Prostate gland (tissue), 2 donors: Measurements from ENCODE around the gene GGTLC3. TPM values are rescaled to one million over a fixed set of nuclear protein-coding genes. Genes with fewer than 3 reads are reported as not detected.
"Not testable (repeated sequence)": the region's sequence is repeated elsewhere in the genome, so short reads cannot be mapped to it uniquely, and the experiment has no call there.

Source experiments
- DNase-seq: peaks from one replicate; pipeline ENCODE4 v3.0.0-alpha.2; 2019; ENCODE audit warnings: low spot score
- H3K27ac ChIP-seq, 2 donors: fragments of 200-600 bp; sonication (generic); 2 replicates each; pipeline ENCODE4 v1.5.1; 2017 to 2019
- H3K27me3 ChIP-seq: fragments of 200-600 bp; sonication (generic); replicated peaks from 2 replicates; pipeline ENCODE4 v1.5.1; 2019; ENCODE audit not compliant: insufficient read depth
- H3K36me3 ChIP-seq, 2 donors: fragments of 200-600 bp; sonication (generic); 1 replicate in 1 of 2; 2 replicates in 1 of 2; pipeline versions ENCODE4 v1.5.1 to v1.8.1; 2017 to 2019
- H3K4me1 ChIP-seq: fragments of 200-600 bp; sonication (generic); replicated peaks from 2 replicates; pipeline ENCODE4 v1.5.1; 2019
- H3K4me3 ChIP-seq, 2 donors: fragments of 200-600 bp; sonication (generic); 2 replicates each; pipeline ENCODE4 v1.5.1; 2017 to 2019
- H3K9me3 ChIP-seq: fragments of 200-600 bp; sonication (generic); 2 replicates; pipeline ENCODE4 v1.5.1; 2017
- WGBS: methylation state at CpG from one replicate; pipeline ENCODE4 v1.1.5; 2018; 5-methylcytosine and 5-hydroxymethylcytosine counted together
- intact Hi-C: fragments of 100-400 bp; cut with DNase I; formaldehyde crosslinking; loops from one replicate; pipeline ENCODE4 v1.14.2; 2022
- total RNA-seq, 2 donors: library from RNA; depleted of rRNA; stranded (reverse); fragments of >200 nt; gene quantifications; one replicate each; pipeline ENCODE4 v1.1.0, GENCODE V29; 2016

GGTLC3 gene
- total RNA-seq, 2 donors from 2014 or later: 2.3 TPM; not detected in 1

GRCh38 chr22:18534315-18534714 lies 16.4 kb upstream of the GGTLC3 start:
- 82% methylated on average over 4 of the region's 12 CpGs for WGBS
- intact Hi-C loops, DNase-seq: not testable (repeated sequence)

GRCh38 chr22:18533633-18534032 lies 15.7 kb upstream of the GGTLC3 start:
- H3K27me3 ChIP-seq, H3K36me3 ChIP-seq, H3K9me3 ChIP-seq, H3K27ac ChIP-seq, DNase-seq, intact Hi-C loops, H3K4me3 ChIP-seq, H3K4me1 ChIP-seq: not testable (repeated sequence)
- WGBS: no CpG with 5 or more reads among the region's 11 CpGs

More at GRCh38 chr22:18534315-18534714, 16.4 kb upstream of the GGTLC3 start:
- H3K4me1 ChIP-seq, H3K27me3 ChIP-seq, H3K4me3 ChIP-seq, H3K36me3 ChIP-seq, H3K27ac ChIP-seq, H3K9me3 ChIP-seq: not testable (repeated sequence)

GRCh38 chr22:18529416-18530145 lies 11.6 kb upstream of the GGTLC3 start:
- H3K4me3 ChIP-seq, DNase-seq, H3K27me3 ChIP-seq, intact Hi-C loops, H3K36me3 ChIP-seq, H3K27ac ChIP-seq, H3K9me3 ChIP-seq, H3K4me1 ChIP-seq: not testable (repeated sequence)
- no CpG with 5 or more reads among the region's 57 CpGs for WGBS

DNA sequence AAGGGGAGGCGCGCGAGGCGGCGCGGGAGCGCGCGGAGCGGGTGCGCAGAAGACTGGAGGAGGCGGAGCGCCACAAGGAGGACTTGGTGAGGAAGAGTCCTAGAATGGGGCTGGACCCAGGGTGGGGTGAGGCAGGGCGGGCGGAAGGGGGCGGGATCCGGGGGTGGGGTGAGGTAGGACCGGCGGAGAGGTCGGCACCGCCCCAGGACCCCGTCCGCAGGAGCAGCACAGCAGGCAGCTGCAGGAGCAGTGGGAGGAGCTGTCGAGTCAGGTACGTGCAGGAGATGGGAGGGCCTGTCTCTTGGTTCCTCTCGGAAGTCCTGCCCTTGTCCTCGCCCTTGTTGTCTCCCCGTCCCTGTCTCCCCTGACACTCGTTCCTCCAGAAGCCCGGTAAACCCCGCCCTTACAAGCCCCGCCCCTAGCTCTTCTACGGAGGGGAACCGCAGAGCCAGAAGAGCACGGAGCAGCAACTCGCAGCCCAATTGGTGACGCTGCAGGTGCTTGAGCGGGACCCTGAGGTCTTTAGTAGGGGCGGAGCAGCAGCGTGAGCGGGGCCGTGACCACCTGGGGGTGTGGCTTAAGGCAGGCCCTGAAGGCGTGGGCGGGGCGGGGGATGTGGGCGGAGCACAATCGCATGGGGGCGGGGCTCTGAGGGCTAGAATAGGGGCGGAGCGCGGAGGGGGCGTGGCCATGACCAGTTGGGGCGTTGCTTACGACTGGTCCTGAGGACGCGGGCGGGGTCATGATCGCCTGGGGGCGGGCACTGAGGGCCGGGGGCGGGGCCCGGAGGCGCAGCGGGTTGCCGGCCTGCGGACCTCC lies 10.8 kb upstream of the GGTLC3 start:
- H3K4me1 ChIP-seq, H3K9me3 ChIP-seq, H3K27ac ChIP-seq, H3K27me3 ChIP-seq, H3K36me3 ChIP-seq, H3K4me3 ChIP-seq, intact Hi-C loops: not testable (repeated sequence)
- peak; percentile 60 for DNase-seq
- WGBS: no CpG with 5 or more reads among the region's 66 CpGs

DNA sequence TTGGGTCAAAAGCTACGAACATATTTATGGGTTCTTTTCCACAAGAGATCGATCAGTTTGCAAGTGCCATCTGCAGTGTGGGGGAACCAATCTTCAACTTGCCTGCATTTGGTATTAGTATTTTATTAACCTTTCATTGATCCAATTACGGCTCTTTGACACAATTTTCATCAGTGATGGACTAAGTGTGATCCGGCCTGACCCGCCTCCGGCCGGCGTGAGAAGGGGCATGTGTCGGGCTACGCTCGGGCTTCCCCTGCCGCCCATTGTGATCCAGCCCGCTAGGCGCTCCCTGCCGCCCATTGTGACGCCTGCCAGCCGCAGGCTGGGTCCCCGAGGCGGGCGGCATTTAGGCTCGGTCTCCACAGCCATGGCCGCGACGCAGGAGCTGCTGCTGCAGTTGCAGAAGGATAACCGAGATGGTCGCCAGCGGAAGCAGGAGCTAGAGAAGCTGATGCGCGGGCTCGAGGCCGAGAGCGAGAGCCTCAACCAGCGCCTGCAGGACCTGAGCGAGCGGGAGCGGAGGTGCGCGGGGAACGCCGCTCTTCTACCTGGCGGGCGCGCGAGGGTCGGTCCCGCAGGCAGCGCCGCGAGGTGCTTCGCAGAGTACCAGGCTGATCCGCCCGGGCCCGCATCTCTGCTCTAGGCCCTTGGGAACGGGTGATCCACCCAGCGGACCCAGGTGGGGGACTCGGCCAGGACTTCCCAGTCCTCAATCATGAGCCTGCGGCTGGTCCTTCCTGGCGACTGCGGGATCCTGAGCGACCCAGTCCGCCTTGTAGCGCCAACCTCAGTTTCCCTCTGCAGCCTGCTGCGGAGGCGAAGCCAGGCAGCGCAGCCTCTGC lies 10.0 kb upstream of the GGTLC3 start, which contains the start of gene TMEM191B:
TSS of gene TMEM191B (plus strand) at position 51 of the 845 bp plus-strand sequence. CDS start at position 230, 179 bp downstream.
- DNase-seq, H3K27ac ChIP-seq, intact Hi-C loops, H3K27me3 ChIP-seq, H3K4me3 ChIP-seq, H3K9me3 ChIP-seq, H3K4me1 ChIP-seq, H3K36me3 ChIP-seq: not testable (repeated sequence)
- whole genome bisulfite sequencing: no CpG with 5 or more reads among the region's 65 CpGs

DNA sequence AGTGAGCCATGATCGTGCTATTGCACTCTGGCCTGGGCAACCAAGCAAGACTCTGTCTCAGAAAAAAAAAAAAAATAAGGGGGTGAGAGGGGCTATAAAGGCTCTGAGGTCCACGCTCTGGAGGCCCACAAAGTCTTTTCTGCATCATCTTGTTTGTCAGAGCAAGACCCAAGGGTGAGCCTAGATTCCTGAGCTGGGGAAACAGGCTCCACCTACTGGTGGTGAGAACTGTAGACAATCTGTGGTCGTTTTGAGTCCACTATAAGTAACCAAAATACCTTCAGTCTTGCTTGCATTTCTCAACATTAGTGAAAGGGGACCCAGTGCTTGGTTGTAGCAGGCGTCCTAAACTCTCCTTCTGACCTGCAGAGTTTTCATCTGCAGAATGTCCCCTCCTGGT lies 5.4 kb upstream of the GGTLC3 start:
- H3K4me1 ChIP-seq, H3K9me3 ChIP-seq, H3K27me3 ChIP-seq, intact Hi-C loops, H3K27ac ChIP-seq, DNase-seq, H3K36me3 ChIP-seq, H3K4me3 ChIP-seq: not testable (repeated sequence)
- no CpG with 5 or more reads among the region's 4 CpGs for WGBS

DNA sequence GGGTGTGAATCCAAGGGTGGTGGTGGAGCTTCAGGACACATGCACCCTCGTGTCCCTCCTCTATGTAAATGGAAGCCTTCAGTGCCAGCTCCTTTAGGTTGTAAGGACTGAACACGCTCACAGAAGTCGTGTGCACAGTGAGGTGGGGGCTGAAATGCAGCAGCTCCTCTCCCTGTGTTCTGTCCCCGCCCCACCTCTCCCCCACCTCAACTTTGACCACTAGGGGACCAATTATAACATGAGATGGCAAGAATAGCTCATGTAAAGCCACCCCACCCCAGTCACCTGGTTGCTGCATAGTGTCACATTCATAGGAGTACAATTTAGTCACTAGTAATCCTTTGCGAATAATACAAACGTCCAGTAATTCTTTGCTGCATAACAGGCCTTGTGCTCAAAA lies 4.8 kb upstream of the GGTLC3 start:
- H3K27me3 ChIP-seq, H3K27ac ChIP-seq, H3K4me3 ChIP-seq, DNase-seq, H3K36me3 ChIP-seq, H3K4me1 ChIP-seq, intact Hi-C loops, H3K9me3 ChIP-seq: not testable (repeated sequence)
- WGBS: no CpG with 5 or more reads among the region's 6 CpGs

DNA sequence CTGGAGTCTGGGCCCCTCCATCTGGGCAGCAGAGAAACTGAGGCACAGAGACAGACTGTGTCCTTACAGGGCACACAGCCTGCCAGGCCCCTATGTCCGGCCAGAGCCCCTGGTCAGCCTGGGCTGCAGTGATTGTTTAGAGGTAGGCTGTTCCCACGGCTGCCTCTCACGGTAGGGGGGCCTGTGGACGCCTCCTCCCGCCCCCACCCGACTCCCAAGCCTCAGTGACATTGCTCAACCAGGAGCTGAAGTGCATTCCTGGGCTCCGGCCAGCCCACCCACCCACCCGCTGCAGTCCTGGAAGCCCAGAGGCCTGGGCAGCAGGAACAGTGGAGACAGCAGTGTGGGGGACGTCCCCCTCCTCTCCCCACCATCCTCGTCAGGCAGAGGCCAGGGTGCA lies 4.5 kb downstream of the GGTLC3 start:
- H3K27ac ChIP-seq, H3K36me3 ChIP-seq, H3K27me3 ChIP-seq, intact Hi-C loops, H3K4me1 ChIP-seq, H3K9me3 ChIP-seq, H3K4me3 ChIP-seq, DNase-seq: not testable (repeated sequence)
- WGBS: no CpG with 5 or more reads among the region's 10 CpGs

- H3K4me1 ChIP-seq, DNase-seq, H3K27me3 ChIP-seq, H3K36me3 ChIP-seq, H3K4me3 ChIP-seq, intact Hi-C loops, H3K9me3 ChIP-seq, H3K27ac ChIP-seq: not testable (repeated sequence)
- no CpG with 5 or more reads among the region's 10 CpGs for WGBS
Measured at GRCh38 chr22:18512378-18512777, 5.6 kb downstream of the GGTLC3 start.

- H3K27me3 ChIP-seq, H3K4me3 ChIP-seq, H3K36me3 ChIP-seq, DNase-seq, H3K9me3 ChIP-seq, H3K4me1 ChIP-seq, intact Hi-C loops, H3K27ac ChIP-seq: not testable (repeated sequence)
- 89% methylated on average over 6 of the region's 6 CpGs for WGBS
Measured at GRCh38 chr22:18511327-18511726, 6.6 kb downstream of the GGTLC3 start.

DNA sequence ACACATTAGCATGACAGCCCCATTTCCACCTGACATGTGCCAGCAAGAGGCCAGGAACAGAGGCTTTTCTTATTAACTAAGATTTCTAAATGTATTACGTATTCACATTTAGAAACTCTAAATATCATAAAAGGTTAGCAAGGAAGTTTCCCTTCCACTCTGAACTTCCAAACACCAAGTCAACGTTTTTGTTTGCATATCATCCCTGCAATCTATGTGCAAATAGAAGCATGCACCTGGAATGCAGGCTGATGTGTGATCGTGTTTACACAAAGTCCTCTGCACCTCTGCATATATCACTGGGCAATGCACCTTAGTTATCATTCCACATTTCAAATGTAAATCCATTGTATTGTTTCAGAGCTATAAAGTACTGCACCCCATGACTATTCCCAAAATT lies 21.7 kb downstream of the GGTLC3 start:
- H3K9me3 ChIP-seq, H3K36me3 ChIP-seq, H3K27ac ChIP-seq, H3K4me3 ChIP-seq, intact Hi-C loops, H3K27me3 ChIP-seq, DNase-seq, H3K4me1 ChIP-seq: not testable (repeated sequence)
- no CpG with 5 or more reads among the region's 3 CpGs for WGBS
